ENCODE measurements around the gene GLB1L2. TPM values are rescaled to one million over a fixed set of nuclear protein-coding genes. Genes with fewer than 3 reads are reported as not detected.

GLB1L2 gene
- total RNA-seq, 3 donors from 2014 or later = 21.5 to 27.9 (median 26.9) TPM

DNA sequence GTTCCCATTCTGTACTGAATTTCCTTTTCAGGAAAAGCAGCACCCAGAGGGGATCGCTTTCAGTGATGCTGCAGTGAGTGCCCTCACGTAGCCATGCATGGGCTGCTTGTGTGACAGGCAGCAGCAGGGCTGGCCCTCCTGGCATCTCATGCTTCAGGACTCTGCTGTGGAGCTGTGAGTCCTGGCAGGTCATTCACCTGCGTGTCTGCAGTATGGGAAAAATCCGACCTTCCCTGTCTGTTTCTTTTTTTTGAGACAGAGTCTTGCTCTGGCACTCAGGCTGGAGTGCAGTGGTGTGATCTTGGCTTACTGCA lies 13.4 kb downstream of the GLB1L2 start:
- TF ChIP-seq, protein P1, sequence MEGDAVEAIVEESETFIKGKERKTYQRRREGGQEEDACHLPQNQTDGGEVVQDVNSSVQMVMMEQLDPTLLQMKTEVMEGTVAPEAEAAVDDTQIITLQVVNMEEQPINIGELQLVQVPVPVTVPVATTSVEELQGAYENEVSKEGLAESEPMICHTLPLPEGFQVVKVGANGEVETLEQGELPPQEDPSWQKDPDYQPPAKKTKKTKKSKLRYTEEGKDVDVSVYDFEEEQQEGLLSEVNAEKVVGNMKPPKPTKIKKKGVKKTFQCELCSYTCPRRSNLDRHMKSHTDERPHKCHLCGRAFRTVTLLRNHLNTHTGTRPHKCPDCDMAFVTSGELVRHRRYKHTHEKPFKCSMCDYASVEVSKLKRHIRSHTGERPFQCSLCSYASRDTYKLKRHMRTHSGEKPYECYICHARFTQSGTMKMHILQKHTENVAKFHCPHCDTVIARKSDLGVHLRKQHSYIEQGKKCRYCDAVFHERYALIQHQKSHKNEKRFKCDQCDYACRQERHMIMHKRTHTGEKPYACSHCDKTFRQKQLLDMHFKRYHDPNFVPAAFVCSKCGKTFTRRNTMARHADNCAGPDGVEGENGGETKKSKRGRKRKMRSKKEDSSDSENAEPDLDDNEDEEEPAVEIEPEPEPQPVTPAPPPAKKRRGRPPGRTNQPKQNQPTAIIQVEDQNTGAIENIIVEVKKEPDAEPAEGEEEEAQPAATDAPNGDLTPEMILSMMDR (IDR thresholded peaks at IDR 0.05) = no peak
- DNase-seq (no peak), ATAC-seq (no peak)
- intact Hi-C loops (cut with DNase I, micrococcal nuclease) = no loop called here
- Histone ChIP-seq H3K9me3 (no peaks in the 10 kb centered on the region), H3K4me3 (no peak overlapping the region), H3K4me1 (ENCODE audit: low read depth) (peaks cover 9% of the 10 kb centered on the region), H3K36me3 (ENCODE audit: low read depth) (no peaks in the 10 kb centered on the region)

DNA sequence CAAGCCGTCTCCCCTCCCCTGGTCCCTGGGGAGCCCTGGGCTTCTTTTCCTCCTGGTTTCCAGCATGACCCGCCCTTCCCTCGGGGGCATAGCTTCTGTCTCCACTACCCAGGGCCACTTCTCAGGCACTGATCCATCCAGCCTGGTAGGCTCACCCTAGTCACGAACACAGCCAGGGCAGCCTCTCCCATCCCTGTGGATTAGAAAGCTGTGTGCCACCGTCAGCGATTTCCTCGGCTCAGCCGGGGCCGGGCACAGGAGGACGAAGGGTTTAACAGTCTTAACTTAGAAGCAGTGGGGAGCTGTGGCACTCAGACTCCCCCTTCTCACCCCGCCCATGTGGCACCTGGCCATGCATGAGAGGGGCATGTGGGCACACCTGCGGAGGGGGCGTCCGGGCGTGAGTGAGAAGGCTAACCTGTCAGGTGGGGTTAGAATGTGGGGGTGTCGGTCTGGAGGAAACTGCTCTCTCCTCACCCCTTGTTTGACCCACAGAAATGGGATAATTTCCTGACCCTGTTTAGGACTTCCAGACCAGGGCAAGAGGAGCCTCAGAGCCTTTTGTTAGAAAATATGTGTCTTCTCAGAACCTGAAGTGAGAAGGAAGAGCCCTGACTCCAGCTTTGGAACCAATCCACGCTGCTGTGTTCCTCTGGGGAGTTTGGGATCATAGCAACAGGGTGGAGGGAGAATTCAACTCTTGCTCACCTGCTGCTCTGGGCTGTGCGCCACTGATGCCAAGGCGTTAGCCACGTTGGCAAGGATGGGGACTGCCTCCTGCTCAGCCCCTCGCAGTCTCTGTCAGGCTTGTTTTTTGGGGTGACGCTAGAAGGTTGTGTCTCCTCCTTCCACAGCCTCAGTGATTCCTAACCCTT lies 14.6 kb downstream of the GLB1L2 start:
- DNase-seq (peak in 1 of 3 donors; percentile 0), ATAC-seq (no peak)
- Histone ChIP-seq H3K4me1 (ENCODE audit: low read depth) (no peaks in the 10 kb centered on the region), H3K4me3 (no peak overlapping the region), H3K36me3 (ENCODE audit: low read depth) (no peaks in the 10 kb centered on the region), H3K9me3 (no peaks in the 10 kb centered on the region)
- intact Hi-C loops (cut with DNase I, micrococcal nuclease) = no loop called here
- TF ChIP-seq, protein P1 (IDR thresholded peaks at IDR 0.05) = no peak

DNA sequence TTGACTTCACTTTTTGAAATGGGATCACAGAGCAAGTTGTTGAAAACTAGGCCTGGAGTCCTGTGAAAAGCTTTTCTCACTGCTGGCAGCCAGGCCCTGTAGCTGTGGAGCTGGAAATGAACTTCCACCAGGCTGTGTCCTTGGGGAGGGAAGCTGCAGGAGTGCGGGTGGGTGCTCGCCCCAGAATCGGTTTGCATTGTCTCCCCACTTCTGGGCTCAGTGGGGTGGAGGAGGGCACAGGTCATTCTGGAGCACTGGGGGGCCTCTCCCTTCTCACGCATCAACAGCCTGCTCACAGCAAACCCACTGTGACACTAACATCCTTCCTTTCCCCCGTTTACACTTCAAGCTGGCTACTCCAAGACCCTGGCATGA lies 15.2 kb downstream of the GLB1L2 start:
- no peak for DNase-seq
- intact Hi-C loops (cut with DNase I, micrococcal nuclease) = no loop called here
- ATAC-seq = no peak

DNA sequence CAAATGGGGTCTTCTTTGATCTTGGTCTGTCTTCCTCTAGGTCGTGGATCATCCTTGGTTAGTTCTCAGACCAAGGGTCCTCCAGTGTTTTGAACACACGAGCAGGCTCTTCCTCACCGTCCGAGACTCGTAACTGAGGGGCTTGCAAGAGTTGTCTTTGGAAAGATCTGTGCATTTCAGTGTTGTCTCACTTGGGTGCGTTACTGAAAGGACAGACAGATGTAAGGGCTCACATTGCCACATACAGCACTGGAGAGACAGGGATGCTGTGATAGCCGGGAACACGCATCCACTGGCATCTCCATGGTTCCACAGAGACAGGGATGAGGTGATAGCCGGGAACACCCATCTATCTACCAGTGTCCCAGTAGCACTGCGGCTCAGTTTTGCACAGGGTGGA lies 15.7 kb downstream of the GLB1L2 start:
- intact Hi-C loops (cut with DNase I, micrococcal nuclease) = no loop called here
- no peaks in the 10 kb centered on the region for H3K4me1 ChIP-seq (ENCODE audit: low read depth)
- H3K9me3 ChIP-seq = no peaks in the 10 kb centered on the region
- ATAC-seq (no peak), DNase-seq (no peak)
- H3K36me3 ChIP-seq (ENCODE audit: low read depth) = no peaks in the 10 kb centered on the region
- TF ChIP-seq, protein P1 (IDR thresholded peaks at IDR 0.05) = no peak
- H3K4me3 ChIP-seq = no peak overlapping the region

More for the DNA sequence above, 15.2 kb downstream of the GLB1L2 start:
- Histone ChIP-seq H3K4me3 (no peak overlapping the region), H3K36me3 (ENCODE audit: low read depth) (no peaks in the 10 kb centered on the region), H3K9me3 (no peaks in the 10 kb centered on the region), H3K4me1 (ENCODE audit: low read depth) (no peaks in the 10 kb centered on the region)
- TF ChIP-seq, protein P1 (IDR thresholded peaks at IDR 0.05) = no peak

DNA sequence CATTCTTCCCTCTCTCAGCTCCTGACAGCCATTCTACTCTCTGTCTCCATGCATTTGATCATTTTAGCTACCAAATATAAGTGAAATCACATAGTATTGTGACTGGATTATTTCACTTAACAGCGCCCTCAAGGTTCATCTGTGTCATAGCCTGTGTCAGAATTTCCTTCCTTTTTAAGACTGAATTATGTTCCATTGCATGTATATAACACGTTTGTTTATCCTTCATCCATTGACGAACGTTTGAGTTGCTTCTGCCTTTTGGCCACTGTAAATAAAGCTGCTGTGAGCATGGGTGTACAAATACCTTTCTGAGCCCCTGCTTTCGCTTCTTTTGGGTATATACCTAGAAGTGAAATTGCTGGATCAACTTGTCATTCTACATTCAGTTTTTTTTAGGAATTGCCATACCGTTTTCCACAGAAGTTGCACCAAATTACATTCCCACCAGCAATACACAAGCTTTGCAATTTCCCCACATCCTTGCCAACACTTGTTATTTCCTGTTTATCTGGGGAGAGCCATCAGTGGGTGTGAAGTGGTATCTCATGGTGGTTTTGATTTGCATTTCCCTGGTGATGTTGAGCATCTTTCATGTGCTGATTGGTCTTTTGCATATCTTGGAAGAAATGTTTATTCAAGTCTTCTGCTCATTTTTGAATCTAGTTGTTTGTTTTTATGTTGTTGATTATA lies 17.5 kb downstream of the GLB1L2 start:
- TF ChIP-seq, protein P1 (IDR thresholded peaks at IDR 0.05) = no peak
- ATAC-seq (no peak), DNase-seq (no peak)
- H3K9me3 ChIP-seq = no peaks in the 10 kb centered on the region
- intact Hi-C loops (cut with DNase I, micrococcal nuclease) = no loop called here
- H3K4me1 ChIP-seq (ENCODE audit: low read depth) = no peaks in the 10 kb centered on the region
- no peak overlapping the region for H3K4me3 ChIP-seq
- H3K36me3 ChIP-seq (ENCODE audit: low read depth) = no peaks in the 10 kb centered on the region
